HG03378 (cell line): ENCODE measurements around the gene GUCA2B.

ENCODE experiments used
- ATAC-seq: cut with Tn5 transposase; IDR thresholded peaks from one replicate; pipeline ENCODE4 v1.9.1; 2021; ENCODE audit warnings: mild to moderate bottlenecking, moderate library complexity; ENCODE audit not compliant: unreplicated experiment

The GUCA2B gene

DNA sequence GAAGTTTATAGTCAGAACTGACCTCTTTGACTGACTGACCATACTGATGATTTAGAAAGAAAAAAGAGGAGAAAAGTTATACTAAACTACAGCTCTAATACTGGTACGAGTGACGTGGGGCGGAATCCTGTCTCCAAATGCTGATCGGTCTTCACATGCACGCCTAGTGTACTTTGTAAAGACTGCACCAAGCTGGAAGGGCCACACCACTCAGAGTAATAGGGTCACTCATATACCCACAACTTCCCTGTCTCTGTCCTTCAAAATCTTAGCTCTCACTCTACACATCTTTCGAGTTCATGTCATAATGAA is 30.7 kb downstream of the GUCA2B start:
- ATAC-seq, result no peak

DNA sequence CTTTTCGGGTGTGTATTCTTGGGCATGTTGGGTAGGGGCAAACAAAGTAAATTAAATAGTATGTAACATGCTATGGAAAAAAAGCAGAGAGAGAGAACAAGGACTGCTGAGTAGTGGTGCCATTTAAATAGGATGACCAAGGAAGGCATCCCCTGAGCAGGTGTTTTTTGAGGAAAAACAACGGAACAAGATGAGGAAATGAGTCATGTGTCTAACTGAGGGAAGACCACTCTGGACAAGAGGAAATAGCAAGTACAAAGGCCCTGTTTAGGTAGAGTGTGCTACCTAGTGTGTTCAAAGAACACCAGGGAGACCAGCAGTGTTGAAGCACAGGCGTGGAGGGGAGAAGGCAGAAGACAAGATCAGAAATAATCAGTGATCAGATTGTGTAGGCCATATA is 31.4 kb downstream of the GUCA2B start:
- no peak for ATAC-seq

DNA sequence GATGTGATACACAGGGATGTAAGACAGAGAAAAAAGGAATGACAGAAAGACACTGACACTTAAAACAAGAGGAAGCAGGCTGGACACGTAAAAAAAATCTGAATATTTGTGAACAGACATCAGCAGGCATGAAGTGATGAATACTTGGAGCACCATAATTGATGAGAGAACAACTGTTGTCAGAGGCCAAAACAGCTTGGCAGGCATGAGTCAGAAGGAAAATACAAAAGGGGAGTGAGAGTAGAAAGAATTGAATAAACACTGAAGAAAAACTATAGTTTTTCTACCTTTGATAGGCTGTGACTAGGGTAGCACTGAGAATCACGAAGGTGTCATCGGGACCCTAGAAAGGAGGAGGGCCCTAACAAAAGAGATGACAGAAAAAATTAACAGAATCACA is 32.9 kb downstream of the GUCA2B start:
- no peak for ATAC-seq

DNA sequence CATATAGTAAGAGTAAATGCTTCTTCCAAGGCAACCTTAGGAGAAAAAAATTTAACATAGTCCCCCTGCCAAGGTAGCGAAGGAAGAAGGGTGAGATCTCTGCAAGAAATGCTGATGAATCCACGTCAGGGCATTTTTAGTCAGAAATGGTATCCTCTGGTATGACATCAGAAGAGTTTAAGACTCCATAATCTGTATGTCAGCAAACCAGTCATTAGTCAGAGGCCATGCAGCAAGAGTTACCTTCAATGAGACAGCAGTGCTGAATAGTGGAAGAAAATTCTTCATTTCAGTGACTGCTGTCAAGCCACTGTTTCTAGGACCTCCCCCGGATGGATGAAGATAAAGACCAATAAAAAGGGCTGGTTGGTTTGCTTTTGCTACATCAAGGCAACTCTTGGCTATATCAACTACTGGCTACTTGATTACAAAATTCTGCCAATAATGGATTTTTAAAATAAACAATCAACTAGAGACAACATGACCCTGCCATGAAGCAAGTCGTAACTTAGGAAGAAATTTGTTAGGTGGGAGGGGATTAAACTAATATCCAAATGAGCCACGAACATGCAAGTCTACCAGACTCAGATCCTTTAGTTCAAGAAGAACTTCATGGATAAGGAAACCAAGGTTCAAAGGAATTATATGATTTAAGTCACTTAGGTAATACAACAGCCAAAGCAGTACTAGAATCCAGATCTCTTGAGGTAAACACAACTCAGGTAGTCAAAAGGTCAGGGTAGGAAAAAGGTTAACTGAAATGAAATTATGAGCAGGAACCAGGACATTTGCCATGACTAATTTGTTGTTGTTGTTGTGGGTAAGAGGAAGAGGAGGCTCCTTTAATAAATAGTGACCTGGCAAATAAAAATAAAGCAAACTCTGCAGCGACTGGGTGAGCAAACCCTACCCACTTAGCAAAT is 37.0 kb downstream of the GUCA2B start:
- ATAC-seq, result no peak

DNA sequence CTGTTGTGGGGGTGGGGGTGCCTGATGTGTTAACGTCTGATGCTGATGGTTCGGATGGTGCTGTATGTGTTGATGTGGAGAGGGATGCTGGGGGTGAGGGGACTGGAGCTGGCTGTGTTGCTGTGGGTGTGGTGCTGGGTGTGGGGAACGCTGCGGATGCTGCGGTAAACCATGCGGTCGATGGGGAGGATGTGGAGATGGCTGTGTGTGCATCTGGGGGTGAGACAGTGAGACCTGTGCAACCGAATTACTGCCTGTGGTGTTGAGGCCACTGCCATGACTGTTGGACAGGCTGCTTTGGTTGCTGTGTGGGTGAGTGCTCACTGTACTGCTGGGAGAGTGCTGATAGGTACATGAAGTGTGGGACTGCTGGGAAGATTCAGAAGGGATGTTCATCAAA is 38.1 kb downstream of the GUCA2B start:
- no peak for ATAC-seq

DNA sequence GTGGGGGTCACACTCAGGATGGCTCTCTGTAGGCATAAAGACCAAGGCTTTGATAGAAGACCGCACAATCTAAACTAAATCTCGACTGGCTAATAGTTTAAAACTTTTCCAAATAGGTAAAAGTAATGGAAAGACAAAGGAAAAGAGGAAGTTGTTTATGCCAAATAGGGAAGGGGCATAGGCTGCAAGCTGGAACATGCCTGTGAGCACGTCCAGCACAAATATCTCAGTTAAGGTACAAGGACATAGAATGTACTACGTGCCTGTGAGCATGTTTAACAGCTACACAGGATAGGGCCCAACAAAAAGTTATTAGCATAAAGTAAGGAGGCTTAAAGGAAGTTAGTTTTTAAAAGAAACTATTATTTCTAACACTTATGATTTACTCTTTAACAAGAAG is 38.9 kb downstream of the GUCA2B start:
- ATAC-seq, result no peak

DNA sequence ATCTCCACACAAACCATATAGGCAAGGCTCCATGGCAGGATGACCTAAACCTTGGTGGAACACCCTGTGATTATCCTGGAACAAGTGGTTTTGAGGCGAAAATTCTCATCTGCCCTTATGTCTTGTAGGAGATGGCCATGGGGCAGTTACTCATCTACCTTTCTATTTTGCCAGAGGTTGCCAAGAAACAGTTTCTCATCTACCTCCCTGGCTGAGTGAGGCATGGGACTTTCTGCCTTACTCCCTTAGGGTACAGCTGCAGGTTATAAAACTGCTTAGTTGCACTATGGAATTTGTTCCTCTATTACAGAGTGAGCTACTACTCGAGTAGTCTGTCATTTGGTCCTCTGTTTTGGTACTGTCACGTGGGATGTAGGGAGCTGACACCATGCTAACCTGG is 42.6 kb downstream of the GUCA2B start:
- no peak for ATAC-seq

DNA sequence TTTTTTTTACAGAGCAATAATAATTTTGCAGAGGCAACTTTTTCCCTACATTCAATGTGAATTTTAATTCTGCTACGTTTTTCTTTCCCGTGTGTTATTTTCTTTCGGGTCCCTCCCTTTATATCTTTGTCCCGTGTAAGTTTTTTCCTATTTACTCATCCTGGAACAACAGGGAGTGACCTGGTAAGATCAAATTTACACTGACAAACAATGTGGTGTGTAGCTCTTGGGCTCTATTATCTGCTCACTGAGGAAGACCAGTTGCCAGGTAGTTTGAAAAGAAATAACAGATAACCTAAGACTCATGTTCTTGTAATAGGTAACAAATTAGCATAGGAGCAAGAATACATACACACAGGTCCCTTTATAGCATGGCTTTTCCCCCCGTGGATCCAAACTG is 45.0 kb downstream of the GUCA2B start:
- ATAC-seq, result no peak

DNA sequence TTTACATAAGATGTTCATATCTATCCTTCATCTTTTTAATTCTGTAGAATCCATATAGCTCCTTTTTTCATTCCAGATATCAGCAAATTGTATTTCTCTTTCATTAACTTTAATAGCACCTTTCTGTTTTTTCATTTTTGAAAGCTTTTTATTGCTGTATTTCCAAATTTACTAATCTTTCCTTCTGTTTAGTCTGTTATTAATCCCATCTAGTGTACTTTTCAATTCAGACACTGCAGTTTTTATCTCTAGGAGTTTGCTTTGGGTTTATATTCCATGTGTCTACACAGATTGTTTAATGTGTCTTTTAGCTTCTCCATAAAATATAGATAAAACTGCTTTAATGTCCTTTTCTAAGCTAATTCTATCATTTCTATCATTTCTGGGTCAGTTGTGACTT is 48.8 kb downstream of the GUCA2B start:
- ATAC-seq, result no peak
